ENCODE data around the gene C16orf96.

DNA sequence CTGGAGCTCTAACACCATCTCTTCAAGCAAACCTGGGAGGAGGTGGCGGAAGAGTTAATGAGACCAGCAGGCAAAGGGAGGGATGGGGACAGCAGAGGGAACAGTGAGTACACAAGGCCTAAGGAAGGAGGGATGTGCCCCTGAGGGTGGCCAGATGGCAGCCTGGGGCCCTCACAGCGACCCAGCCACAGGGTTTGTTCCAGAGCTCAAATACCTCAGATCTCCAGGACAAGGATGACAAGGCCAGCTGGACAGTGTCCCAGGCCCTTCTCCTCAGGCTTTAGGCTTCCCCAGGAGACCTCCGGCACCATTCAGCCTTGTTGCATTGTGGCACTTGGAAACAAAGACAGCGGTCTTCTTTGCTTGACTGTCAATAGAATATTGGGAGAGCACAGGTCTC, 32.5 kb upstream of the C16orf96 start:
- TF ChIP-seq, protein P1, sequence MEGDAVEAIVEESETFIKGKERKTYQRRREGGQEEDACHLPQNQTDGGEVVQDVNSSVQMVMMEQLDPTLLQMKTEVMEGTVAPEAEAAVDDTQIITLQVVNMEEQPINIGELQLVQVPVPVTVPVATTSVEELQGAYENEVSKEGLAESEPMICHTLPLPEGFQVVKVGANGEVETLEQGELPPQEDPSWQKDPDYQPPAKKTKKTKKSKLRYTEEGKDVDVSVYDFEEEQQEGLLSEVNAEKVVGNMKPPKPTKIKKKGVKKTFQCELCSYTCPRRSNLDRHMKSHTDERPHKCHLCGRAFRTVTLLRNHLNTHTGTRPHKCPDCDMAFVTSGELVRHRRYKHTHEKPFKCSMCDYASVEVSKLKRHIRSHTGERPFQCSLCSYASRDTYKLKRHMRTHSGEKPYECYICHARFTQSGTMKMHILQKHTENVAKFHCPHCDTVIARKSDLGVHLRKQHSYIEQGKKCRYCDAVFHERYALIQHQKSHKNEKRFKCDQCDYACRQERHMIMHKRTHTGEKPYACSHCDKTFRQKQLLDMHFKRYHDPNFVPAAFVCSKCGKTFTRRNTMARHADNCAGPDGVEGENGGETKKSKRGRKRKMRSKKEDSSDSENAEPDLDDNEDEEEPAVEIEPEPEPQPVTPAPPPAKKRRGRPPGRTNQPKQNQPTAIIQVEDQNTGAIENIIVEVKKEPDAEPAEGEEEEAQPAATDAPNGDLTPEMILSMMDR (IDR thresholded peaks at IDR 0.05; ENCODE audit: extremely low read depth in 1 of 2, insufficient read depth in 1 of 2, low read depth in 1 of 2, low read length in 2 of 2): no peak
- TF ChIP-seq POLR2A (IDR thresholded peaks at IDR 0.05; ENCODE audit: low read depth, low read length) (no peak), POLR2AphosphoS5 (IDR thresholded peaks at IDR 0.05; ENCODE audit: insufficient read depth, low read depth, low read length) (no peak), JUN (IDR thresholded peaks at IDR 0.05; ENCODE audit: borderline replicate concordance, insufficient read depth, insufficient read length, low read depth) (no peak), EZH2 (IDR thresholded peaks at IDR 0.05; ENCODE audit: borderline replicate concordance, low read depth, low read length, severe bottlenecking) (no peak), GATA2 (IDR thresholded peaks at IDR 0.05; ENCODE audit: insufficient read depth, insufficient read length, low read depth, low read length) (no peak), MYC (IDR thresholded peaks at IDR 0.05; ENCODE audit: low read depth, low read length) (no peak), FOS (IDR thresholded peaks at IDR 0.05; ENCODE audit: borderline replicate concordance, insufficient read depth, low read length) (no peak)
- TF ChIP-seq, protein P2, sequence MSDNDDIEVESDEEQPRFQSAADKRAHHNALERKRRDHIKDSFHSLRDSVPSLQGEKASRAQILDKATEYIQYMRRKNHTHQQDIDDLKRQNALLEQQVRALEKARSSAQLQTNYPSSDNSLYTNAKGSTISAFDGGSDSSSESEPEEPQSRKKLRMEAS (IDR thresholded peaks at IDR 0.05; ENCODE audit: insufficient read depth, insufficient read length): no peak

Data from endothelial cell of umbilical vein (primary cell).